Testis (tissue), 3 donors: ENCODE measurements around the gene SQSTM1. TPM values are rescaled to one million over a fixed set of nuclear protein-coding genes. Genes with fewer than 3 reads are reported as not detected.

Source experiments
- DNase-seq: peaks from one replicate; pipeline ENCODE4 v3.0.0-alpha.2; 2019
- H3K27ac ChIP-seq, 2 donors: fragments of 200-600 bp; sonication (generic); one replicate each; pipeline ENCODE4 v1.5.1; 2019
- H3K27me3 ChIP-seq: fragments of 200-600 bp; sonication (generic); one replicate; pipeline ENCODE4 v1.5.1; 2019
- H3K36me3 ChIP-seq: fragments of 200-600 bp; sonication (generic); one replicate; pipeline ENCODE4 v1.5.1; 2017; ENCODE audit warnings: low read depth; ENCODE audit errors: missing control alignments
- H3K4me1 ChIP-seq: fragments of 200-600 bp; sonication (generic); one replicate; pipeline ENCODE4 v1.5.1; 2019
- H3K4me3 ChIP-seq, 2 donors: fragments of 200-600 bp; sonication (generic); one replicate each; pipeline ENCODE4 v1.5.1; 2017 to 2019
- H3K9me3 ChIP-seq: fragments of 200-600 bp; sonication (generic); one replicate; pipeline ENCODE4 v1.5.1; 2017
- CTCF ChIP-seq, 3 experiments: fragments of 450-650 bp in 2 of 3; fragments of 200-600 bp in 1 of 3; sonication (generic) in 1 of 3; IDR thresholded peaks; one replicate each; pipeline ENCODE4 v1.5.1; 2016 to 2019; ENCODE audit warnings: antibody characterized with exemption in 3 of 3, mild to moderate bottlenecking in 2 of 3, moderate library complexity in 1 of 3
- POLR2A ChIP-seq: fragments of 450-650 bp; IDR thresholded peaks from one replicate; pipeline ENCODE4 v1.6.1; 2017; ENCODE audit warnings: antibody characterized with exemption, mild to moderate bottlenecking, moderate library complexity
- WGBS, 2 donors: methylation state at CpG; one replicate each; pipeline ENCODE4 v1.1.5; 2018; 5-methylcytosine and 5-hydroxymethylcytosine counted together
- intact Hi-C: fragments of 100-400 bp; cut with DNase I; formaldehyde crosslinking; loops from one replicate; pipeline ENCODE4 v1.15.1; 2023; ENCODE audit warnings: low total_unique reads
- polyA plus RNA-seq: library from polyadenylated mRNA; stranded (reverse); fragments of 350-450 nt; fragmentation: Illumina TruSeq; extraction: RNeasy Lipid Tissue Mini Kit (QIAGEN cat#74804); gene quantifications from one replicate; pipeline ENCODE4 v1.2.3, GENCODE V29; 2014; ENCODE audit warnings: low read depth, low replicate concordance; ENCODE audit not compliant: insufficient read depth
- total RNA-seq, 2 donors: library from RNA; depleted of rRNA; stranded (reverse); fragments of >200 nt; gene quantifications; one replicate each; pipeline ENCODE4 v1.2.3, GENCODE V29; 2016

SQSTM1 gene
- total and polyA plus RNA-seq, 3 donors from 2014 or later: 165 to 255 (median 192) TPM

GRCh38 chr5:179840766-179841165, 20.1 kb downstream of the SQSTM1 start:
- Histone ChIP-seq H3K27ac (no peak overlapping the region), H3K27me3 (no peaks in the 10 kb centered on the region), H3K36me3 (no peaks in the 10 kb centered on the region), H3K4me3 (no peak overlapping the region), H3K9me3 (no peaks in the 10 kb centered on the region), H3K4me1 (peaks cover 6% of the 10 kb centered on the region)
- WGBS, 2 donors: 88 to 94% methylated on average over 16 to 17 of the region's 17 CpGs
- no peak for TF ChIP-seq CTCF (IDR thresholded peaks at IDR 0.05)
- TF ChIP-seq POLR2A: no peak
- no peak for DNase-seq
- intact Hi-C loops: no loop called here

- H3K27me3 ChIP-seq: no peaks in the 10 kb centered on the region
- H3K9me3 ChIP-seq: no peaks in the 10 kb centered on the region
- no peak overlapping the region for H3K4me3 ChIP-seq
- no peak overlapping the region for H3K27ac ChIP-seq
- peaks cover 6% of the 10 kb centered on the region for H3K4me1 ChIP-seq
- intact Hi-C loops: no loop called here
- no peak for TF ChIP-seq CTCF (IDR thresholded peaks at IDR 0.05)
- no peak for TF ChIP-seq POLR2A
- no peaks in the 10 kb centered on the region for H3K36me3 ChIP-seq
- WGBS, 2 donors: 87 to 92% methylated on average over 4 to 9 of the region's 9 CpGs
- DNase-seq: no peak
Measured at GRCh38 chr5:179841621-179842020, 20.9 kb downstream of the SQSTM1 start.

GRCh38 chr5:179852993-179853547, 32.4 kb downstream of the SQSTM1 start:
- Histone ChIP-seq H3K27me3 (no peaks in the 10 kb centered on the region), H3K4me1 (no peaks in the 10 kb centered on the region), H3K4me3 (no peak overlapping the region), H3K36me3 (no peaks in the 10 kb centered on the region), H3K9me3 (no peaks in the 10 kb centered on the region), H3K27ac (no peak overlapping the region)
- intact Hi-C loops: no loop called here
- 86 to 87% methylated on average over 8 of the region's 8 CpGs for WGBS, 2 donors
- TF ChIP-seq POLR2A (no peak), CTCF (IDR thresholded peaks at IDR 0.05) (no peak)
- DNase-seq: no peak

GRCh38 chr5:179854356-179854755, 33.7 kb downstream of the SQSTM1 start:
- no peak for TF ChIP-seq POLR2A
- no peak for TF ChIP-seq CTCF (IDR thresholded peaks at IDR 0.05)
- Histone ChIP-seq H3K4me1 (no peaks in the 10 kb centered on the region), H3K27me3 (no peaks in the 10 kb centered on the region), H3K9me3 (no peaks in the 10 kb centered on the region), H3K27ac (no peak overlapping the region), H3K4me3 (no peak overlapping the region), H3K36me3 (no peaks in the 10 kb centered on the region)
- no peak for DNase-seq
- WGBS, 2 donors: 91 to 96% methylated on average over 8 of the region's 8 CpGs
- intact Hi-C loops: no loop called here

GRCh38 chr5:179858241-179858585, 37.5 kb downstream of the SQSTM1 start:
- H3K4me1 ChIP-seq: peaks cover 6% of the 10 kb centered on the region
- 1% methylated on average over 9 to 32 of the region's 32 CpGs for WGBS, 2 donors
- H3K27me3 ChIP-seq: no peaks in the 10 kb centered on the region
- no peaks in the 10 kb centered on the region for H3K9me3 ChIP-seq
- no peaks in the 10 kb centered on the region for H3K36me3 ChIP-seq
- intact Hi-C loops: no loop called here
- H3K4me3 ChIP-seq: peak overlapping the region; percentile 75 to 81
- DNase-seq: peak; percentile 55
- H3K27ac ChIP-seq: peak overlapping the region; percentile 89 to 95
- TF ChIP-seq POLR2A (no peak), CTCF (IDR thresholded peaks at IDR 0.05) (no peak)
